Prostate gland (tissue), 2 donors: Measurements from ENCODE around the gene FHIT.

Experiments used
- CTCF ChIP-seq, 4 experiments: fragments of 200-600 bp in 2 of 4; fragments of 450-650 bp in 2 of 4; sonication (generic) in 2 of 4; IDR thresholded peaks; 1 replicate in 3 of 4; 2 replicates in 1 of 4; pipeline ENCODE4 v1.5.1; 2016 to 2019; ENCODE audit warnings: antibody characterized with exemption in 4 of 4, mild to moderate bottlenecking in 2 of 4, moderate library complexity in 2 of 4
- POLR2AphosphoS5 ChIP-seq: sonication (generic); formaldehyde crosslinking; IDR thresholded peaks from one replicate; pipeline ENCODE4 v1.6.1; 2017; ENCODE audit warnings: antibody characterized with exemption

- TF ChIP-seq CTCF (IDR thresholded peaks at IDR 0.05) = no peak
- TF ChIP-seq POLR2AphosphoS5 = no peak
These were observed 915.2 kb downstream of the FHIT start for GRCh38 chr3:60336061-60336460.
